ENCODE data around the gene PPARG. TPM values are rescaled to one million over a fixed set of nuclear protein-coding genes. Genes with fewer than 3 reads are reported as not detected.

Gene PPARG
- total RNA-seq, 1 experiment from 2014 or later, result 71.6 TPM

DNA sequence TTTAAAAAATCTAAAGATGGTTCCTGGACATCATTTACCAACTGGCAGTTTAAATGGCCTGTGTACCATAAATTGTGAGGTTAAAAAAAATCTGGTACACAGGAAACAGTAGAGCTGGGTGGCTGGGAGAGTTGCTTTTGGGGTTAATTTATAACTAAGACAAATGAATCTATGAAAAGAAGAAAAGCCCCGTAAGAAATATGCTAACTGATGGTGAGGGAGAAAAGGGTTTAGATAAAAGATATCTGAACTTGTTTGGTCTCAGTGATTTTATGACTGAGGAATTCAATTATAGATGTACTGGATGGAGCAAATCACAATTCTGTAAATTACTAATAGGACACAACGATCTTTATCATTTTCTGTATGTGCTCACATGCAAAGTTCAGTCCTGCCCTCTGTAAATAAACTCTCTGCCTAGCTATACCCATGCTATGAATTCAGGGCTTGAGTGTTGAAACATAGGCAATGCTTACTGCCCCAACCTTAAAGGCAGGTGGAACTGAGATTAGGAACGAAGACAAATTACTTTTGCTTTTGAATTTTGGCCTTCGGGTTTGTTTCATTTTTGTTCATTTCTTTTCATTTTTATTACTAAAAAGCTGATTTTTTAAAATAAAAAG is 28.0 kb downstream of the PPARG start:
- BruUV-seq (replicated peaks), result no TSS peak

DNA sequence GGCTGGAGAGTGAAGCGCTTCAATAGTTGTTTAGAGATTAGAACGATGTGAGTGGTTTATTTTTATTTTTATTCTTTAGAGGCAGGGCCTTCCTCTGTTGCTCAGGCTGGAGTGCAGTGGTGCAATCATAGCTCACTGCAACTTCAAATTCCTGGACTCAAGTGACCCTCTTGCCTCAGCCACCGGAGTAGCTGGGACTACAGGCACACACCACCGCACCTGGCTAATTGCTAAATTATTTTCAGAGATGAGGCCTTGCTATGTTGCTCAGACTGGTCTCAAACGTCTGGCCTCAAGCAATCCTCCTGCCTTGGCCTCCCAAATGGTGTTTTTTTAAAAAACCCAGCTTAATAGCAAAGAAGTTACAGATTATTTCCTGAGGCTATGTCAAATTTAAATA is 29.0 kb downstream of the PPARG start:
- no peaks in the 10 kb centered on the region for H3K27me3 ChIP-seq (ENCODE audit: insufficient read depth, low read length)
- ATAC-seq (no peak), DNase-seq (ENCODE audit: low read depth, low spot score) (no peak)
- no peaks in the 10 kb centered on the region for H3K36me3 ChIP-seq (ENCODE audit: control insufficient read depth in 1 of 2, insufficient read depth in 2 of 2, low read length in 2 of 2)
- RAD21 ChIA-PET (ENCODE audit: low non-redundant PET in 1 of 2, low total read pairs in 2 of 2, uncharacterized antibody in 2 of 2, unreplicated experiment in 2 of 2), result no interaction called here
- intact Hi-C loops (cut with micrococcal nuclease), result no loop called here
- CTCF ChIA-PET, result interaction anchor here (1.4 kb wide), 1 partner anchor 162 kb away, joined by 4 read pairs; no protein-coding TSS in a partner anchor
- H3K27ac ChIP-seq (ENCODE audit: low read depth, low read length), result no peak overlapping the region
- no peaks in the 10 kb centered on the region for H3K9me2 ChIP-seq (ENCODE audit: insufficient read depth)
- BruUV-seq (replicated peaks), result no TSS peak
- TF ChIP-seq, protein P1, sequence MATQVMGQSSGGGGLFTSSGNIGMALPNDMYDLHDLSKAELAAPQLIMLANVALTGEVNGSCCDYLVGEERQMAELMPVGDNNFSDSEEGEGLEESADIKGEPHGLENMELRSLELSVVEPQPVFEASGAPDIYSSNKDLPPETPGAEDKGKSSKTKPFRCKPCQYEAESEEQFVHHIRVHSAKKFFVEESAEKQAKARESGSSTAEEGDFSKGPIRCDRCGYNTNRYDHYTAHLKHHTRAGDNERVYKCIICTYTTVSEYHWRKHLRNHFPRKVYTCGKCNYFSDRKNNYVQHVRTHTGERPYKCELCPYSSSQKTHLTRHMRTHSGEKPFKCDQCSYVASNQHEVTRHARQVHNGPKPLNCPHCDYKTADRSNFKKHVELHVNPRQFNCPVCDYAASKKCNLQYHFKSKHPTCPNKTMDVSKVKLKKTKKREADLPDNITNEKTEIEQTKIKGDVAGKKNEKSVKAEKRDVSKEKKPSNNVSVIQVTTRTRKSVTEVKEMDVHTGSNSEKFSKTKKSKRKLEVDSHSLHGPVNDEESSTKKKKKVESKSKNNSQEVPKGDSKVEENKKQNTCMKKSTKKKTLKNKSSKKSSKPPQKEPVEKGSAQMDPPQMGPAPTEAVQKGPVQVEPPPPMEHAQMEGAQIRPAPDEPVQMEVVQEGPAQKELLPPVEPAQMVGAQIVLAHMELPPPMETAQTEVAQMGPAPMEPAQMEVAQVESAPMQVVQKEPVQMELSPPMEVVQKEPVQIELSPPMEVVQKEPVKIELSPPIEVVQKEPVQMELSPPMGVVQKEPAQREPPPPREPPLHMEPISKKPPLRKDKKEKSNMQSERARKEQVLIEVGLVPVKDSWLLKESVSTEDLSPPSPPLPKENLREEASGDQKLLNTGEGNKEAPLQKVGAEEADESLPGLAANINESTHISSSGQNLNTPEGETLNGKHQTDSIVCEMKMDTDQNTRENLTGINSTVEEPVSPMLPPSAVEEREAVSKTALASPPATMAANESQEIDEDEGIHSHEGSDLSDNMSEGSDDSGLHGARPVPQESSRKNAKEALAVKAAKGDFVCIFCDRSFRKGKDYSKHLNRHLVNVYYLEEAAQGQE (IDR thresholded peaks at IDR 0.05; ENCODE audit: low read depth), result no peak
- TF ChIP-seq EGR1 (IDR thresholded peaks at IDR 0.05; ENCODE audit: low read depth) (no peak), POLR2AphosphoS5 (IDR thresholded peaks at IDR 0.05; ENCODE audit: low read depth, low read length) (no peak), ZNF274 (IDR thresholded peaks at IDR 0.05; ENCODE audit: low read depth, low read length) (no peak), CBX3 (IDR thresholded peaks at IDR 0.05; ENCODE audit: low read depth) (no peak), TCF7L2 (IDR thresholded peaks at IDR 0.05; ENCODE audit: borderline replicate concordance, extremely low read depth, insufficient read depth, insufficient read length) (no peak), ELF1 (IDR thresholded peaks at IDR 0.05; ENCODE audit: borderline replicate concordance, low read depth) (no peak), ZFX (IDR thresholded peaks at IDR 0.05) (no peak), SRF (IDR thresholded peaks at IDR 0.05; ENCODE audit: low read depth) (no peak), POLR2A (IDR thresholded peaks at IDR 0.05; ENCODE audit: borderline replicate concordance, extremely low read depth, insufficient read depth, insufficient read length) (no peak), CEBPB (IDR thresholded peaks at IDR 0.05; ENCODE audit: low read depth) (no peak)
- no peak overlapping the region for H3K4me2 ChIP-seq (ENCODE audit: low read length)
- H3K9ac ChIP-seq (ENCODE audit: low read length), result no peak overlapping the region
- POLR2A ChIA-PET, result no interaction called here
- no peak overlapping the region for H3K4me3 ChIP-seq (replicated peaks in 1 of 2; ENCODE audit: low read depth in 1 of 2, low read length in 2 of 2)
- no peak overlapping the region for H2AFZ ChIP-seq (ENCODE audit: low read depth, low read length, poor library complexity, severe bottlenecking)
- H3K79me2 ChIP-seq (ENCODE audit: insufficient read depth, low read length), result peaks cover 2% of the 10 kb centered on the region; the same call in 1 of the 2 replicates
- no peaks in the 10 kb centered on the region for H4K20me1 ChIP-seq (ENCODE audit: insufficient read depth)
- H3K9me3 ChIP-seq (ENCODE audit: control insufficient read depth in 1 of 2, insufficient read depth in 1 of 2, low read depth in 1 of 2, low read length in 2 of 2), result no peaks in the 10 kb centered on the region
- H3K4me1 ChIP-seq (ENCODE audit: control insufficient read depth in 1 of 2, insufficient read depth in 2 of 2, low read length in 2 of 2), result peaks cover 0 to 5% of the 10 kb centered on the region in 2 experiments; a peak in 2 of 4 replicates

More for the DNA sequence above, 28.0 kb downstream of the PPARG start:
- Histone ChIP-seq H3K4me1 (ENCODE audit: control insufficient read depth in 1 of 2, insufficient read depth in 2 of 2, low read length in 2 of 2) (peaks cover 3 to 11% of the 10 kb centered on the region in 2 experiments; a peak in 3 of 4 replicates), H3K9ac (ENCODE audit: low read length) (no peak overlapping the region), H3K9me3 (ENCODE audit: control insufficient read depth in 1 of 2, insufficient read depth in 1 of 2, low read depth in 1 of 2, low read length in 2 of 2) (no peaks in the 10 kb centered on the region), H3K4me2 (ENCODE audit: low read length) (no peak overlapping the region), H3K79me2 (ENCODE audit: insufficient read depth, low read length) (peaks cover 6% of the 10 kb centered on the region; the same call in 1 of the 2 replicates), H3K27me3 (ENCODE audit: insufficient read depth, low read length) (no peaks in the 10 kb centered on the region), H4K20me1 (ENCODE audit: insufficient read depth) (no peaks in the 10 kb centered on the region), H3K9me2 (ENCODE audit: insufficient read depth) (no peaks in the 10 kb centered on the region), H2AFZ (ENCODE audit: low read depth, low read length, poor library complexity, severe bottlenecking) (no peak overlapping the region), H3K27ac (ENCODE audit: low read depth, low read length) (no peak overlapping the region), H3K4me3 (replicated peaks in 1 of 2; ENCODE audit: low read depth in 1 of 2, low read length in 2 of 2) (no peak overlapping the region), H3K36me3 (ENCODE audit: control insufficient read depth in 1 of 2, insufficient read depth in 2 of 2, low read length in 2 of 2) (no peaks in the 10 kb centered on the region)
- ChIA-PET CTCF (no interaction called here), POLR2A (no interaction called here), RAD21 (ENCODE audit: low non-redundant PET in 1 of 2, low total read pairs in 2 of 2, uncharacterized antibody in 2 of 2, unreplicated experiment in 2 of 2) (no interaction called here)
- TF ChIP-seq EZH2phosphoT487 (IDR thresholded peaks at IDR 0.05; ENCODE audit: borderline replicate concordance) (no peak), EGR1 (IDR thresholded peaks at IDR 0.05; ENCODE audit: low read depth) (no peak), FOSL1 (IDR thresholded peaks at IDR 0.05; ENCODE audit: low read depth) (no peak), POLR2A (IDR thresholded peaks at IDR 0.05; ENCODE audit: borderline replicate concordance, extremely low read depth, insufficient read depth, insufficient read length) (no peak), EZH2 (IDR thresholded peaks at IDR 0.05) (no peak), POLR2AphosphoS5 (IDR thresholded peaks at IDR 0.05; ENCODE audit: low read depth, low read length) (no peak), CBX3 (IDR thresholded peaks at IDR 0.05; ENCODE audit: low read depth) (no peak), ZFX (IDR thresholded peaks at IDR 0.05) (no peak), SRF (IDR thresholded peaks at IDR 0.05; ENCODE audit: low read depth) (no peak), JUND (IDR thresholded peaks at IDR 0.05) (no peak), SP1 (IDR thresholded peaks at IDR 0.05; ENCODE audit: low read depth) (no peak)
- TF ChIP-seq, protein P2, sequence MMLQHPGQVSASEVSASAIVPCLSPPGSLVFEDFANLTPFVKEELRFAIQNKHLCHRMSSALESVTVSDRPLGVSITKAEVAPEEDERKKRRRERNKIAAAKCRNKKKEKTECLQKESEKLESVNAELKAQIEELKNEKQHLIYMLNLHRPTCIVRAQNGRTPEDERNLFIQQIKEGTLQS (IDR thresholded peaks at IDR 0.05), result no peak
- DNase-seq (ENCODE audit: low read depth, low spot score), result no peak
- intact Hi-C loops (cut with micrococcal nuclease), result no loop called here
- no peak for ATAC-seq
